HG02610 (cell line): ENCODE data around the gene PPP4R1.
"Not testable (repeated sequence)": the region's sequence is repeated elsewhere in the genome, so short reads cannot be mapped to it uniquely, and the experiment has no call there.

Experiments
- ATAC-seq: cut with Tn5 transposase; IDR thresholded peaks from one replicate; pipeline ENCODE4 v1.9.1; 2021; ENCODE audit warnings: mild to moderate bottlenecking, moderate library complexity; ENCODE audit not compliant: unreplicated experiment

PPP4R1 gene, protein sequence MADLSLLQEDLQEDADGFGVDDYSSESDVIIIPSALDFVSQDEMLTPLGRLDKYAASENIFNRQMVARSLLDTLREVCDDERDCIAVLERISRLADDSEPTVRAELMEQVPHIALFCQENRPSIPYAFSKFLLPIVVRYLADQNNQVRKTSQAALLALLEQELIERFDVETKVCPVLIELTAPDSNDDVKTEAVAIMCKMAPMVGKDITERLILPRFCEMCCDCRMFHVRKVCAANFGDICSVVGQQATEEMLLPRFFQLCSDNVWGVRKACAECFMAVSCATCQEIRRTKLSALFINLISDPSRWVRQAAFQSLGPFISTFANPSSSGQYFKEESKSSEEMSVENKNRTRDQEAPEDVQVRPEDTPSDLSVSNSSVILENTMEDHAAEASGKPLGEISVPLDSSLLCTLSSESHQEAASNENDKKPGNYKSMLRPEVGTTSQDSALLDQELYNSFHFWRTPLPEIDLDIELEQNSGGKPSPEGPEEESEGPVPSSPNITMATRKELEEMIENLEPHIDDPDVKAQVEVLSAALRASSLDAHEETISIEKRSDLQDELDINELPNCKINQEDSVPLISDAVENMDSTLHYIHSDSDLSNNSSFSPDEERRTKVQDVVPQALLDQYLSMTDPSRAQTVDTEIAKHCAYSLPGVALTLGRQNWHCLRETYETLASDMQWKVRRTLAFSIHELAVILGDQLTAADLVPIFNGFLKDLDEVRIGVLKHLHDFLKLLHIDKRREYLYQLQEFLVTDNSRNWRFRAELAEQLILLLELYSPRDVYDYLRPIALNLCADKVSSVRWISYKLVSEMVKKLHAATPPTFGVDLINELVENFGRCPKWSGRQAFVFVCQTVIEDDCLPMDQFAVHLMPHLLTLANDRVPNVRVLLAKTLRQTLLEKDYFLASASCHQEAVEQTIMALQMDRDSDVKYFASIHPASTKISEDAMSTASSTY

DNA sequence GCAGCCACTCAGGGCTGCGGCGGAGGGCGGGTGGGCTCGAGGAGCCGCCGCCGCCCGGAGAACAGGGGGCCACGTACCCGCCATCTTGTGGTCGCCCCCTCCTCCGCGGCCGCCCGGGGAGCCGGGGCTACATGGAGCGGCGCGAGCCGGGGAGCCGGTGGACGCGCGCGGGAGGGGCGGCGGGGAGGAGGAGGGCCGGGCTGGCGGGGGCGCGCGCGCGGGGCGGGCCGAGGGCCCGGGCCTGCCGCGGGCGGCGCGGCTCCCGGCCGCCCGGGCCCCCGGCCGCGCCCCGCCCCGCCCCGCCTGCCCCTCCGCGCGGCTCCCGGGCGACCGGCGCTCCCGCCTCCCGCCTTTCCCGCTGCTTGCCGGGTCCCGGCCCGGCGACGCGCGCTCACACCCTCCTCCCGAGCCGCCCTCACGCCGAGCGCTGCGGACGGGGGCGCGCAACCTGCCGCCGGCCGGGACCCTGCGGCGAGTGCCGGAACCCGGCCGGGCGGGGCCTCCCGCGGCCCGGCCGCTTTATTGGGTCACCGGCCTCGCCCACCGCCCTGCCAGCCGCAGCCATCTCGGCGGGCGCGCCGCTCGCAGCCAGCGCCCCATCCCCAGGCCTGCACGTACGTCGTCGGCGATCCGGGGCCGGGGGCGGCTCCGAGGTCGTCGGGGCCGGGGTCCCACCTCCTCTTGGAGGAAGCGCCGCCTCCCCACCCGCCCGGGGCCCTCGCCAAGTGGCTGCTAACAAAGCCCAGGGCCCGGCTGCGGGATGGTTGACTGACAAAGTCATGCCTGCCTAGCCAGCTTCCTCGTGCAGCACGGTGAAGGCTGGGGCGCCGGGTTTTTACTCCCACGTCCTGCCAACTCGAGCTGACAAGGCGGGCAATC lies at the start of gene PPP4R1:
TSS of gene PPP4R1 (minus strand) at position 159 of the 879 bp plus-strand sequence. CDS start at position 84, 75 bp downstream.
- peak; percentile 63 for ATAC-seq

DNA sequence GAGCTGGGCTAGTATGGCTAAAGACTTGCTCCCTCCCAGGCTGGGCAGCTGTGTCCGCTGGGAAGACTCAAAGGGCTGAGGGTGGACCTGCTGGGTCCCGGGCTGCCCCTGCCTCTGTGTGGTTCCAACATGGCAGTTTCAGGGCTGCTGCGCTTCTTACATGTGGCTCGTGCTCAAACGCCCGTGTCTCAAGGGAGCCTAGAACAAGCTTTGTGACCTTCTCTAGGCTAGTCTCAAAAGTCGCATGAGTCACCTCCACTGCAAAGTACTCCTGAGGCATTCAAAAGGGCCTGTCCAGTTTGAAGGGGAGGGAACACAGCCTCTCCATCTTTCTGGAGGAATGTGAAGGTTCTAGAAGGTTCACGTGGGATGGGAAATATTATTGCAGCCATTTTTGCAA lies 49.0 kb upstream of the PPP4R1 start:
- ATAC-seq: no peak

- no peak for ATAC-seq
These were observed 47.2 kb upstream of the PPP4R1 start for GRCh38 chr18:9661564-9661963.

DNA sequence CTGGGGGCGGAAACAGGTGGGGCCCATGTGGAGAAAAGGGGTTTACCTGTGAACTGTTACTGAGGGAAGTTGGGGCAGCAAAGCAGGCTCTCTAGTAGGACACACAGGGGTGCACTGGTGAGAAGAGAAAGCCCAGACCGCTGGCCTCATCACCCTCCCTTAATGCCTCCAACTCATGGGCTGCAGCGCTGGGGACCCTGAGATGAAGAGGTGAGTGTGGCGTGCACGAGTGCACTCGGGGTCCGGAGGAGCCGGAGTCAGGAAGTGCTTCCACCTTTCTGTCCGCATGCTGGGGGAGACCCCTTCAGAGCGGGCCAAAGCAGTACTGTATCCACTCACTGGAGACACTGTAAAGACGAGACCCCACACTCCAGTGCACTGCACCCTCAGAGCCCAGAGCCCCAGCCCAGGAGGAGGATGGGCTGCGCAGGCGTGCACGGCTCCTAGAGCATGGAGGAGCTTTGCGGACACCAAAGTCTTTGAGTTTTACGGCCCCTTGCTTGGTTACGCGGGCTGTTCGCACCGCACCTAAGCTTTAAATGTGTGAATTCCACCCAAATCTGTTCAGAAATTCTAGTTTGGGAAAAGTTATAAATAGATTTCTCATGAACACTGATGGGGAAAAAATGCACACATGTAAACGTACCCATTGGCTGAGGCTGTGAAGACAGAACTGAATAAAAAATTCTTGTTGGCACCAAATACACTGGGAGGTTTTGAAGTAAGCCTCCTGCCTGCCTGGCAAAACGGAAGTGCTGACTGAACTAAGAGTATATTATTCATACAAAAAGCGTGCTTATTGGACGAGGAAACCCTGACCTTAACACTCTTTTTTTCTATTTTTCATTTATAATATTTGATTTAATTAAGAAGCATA lies 45.4 kb upstream of the PPP4R1 start:
- ATAC-seq: no peak

DNA sequence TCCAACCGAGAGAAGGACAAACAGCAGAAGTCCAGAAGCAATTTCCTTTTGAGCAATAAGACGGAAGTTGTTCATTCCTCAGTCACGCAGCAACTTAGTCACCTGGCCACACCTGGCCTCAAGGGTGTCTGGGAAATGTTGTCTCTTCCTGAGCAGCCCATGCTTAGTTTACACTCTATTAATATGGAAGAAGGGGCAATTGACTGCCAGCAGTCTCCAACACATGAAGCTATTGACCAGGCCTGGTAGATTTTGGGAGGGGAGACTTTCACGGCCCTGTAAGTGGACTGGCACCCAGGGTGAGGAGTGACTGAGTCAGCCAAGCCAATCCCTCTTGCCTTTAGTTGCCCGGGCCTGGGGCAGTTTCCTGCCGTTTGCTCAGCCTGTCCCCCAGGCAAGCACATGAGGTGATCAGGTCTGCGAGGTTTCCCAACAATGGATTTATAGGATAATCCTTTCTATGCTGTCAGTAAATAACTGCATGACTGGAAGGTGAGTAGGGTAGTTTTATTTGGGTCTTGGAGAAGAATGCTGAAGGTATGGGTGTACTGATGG lies 43.8 kb upstream of the PPP4R1 start:
- no peak for ATAC-seq

- no peak for ATAC-seq
These were observed 40.9 kb upstream of the PPP4R1 start for GRCh38 chr18:9655232-9655767.

- ATAC-seq: no peak
These were observed 39.0 kb upstream of the PPP4R1 start for GRCh38 chr18:9653390-9653789.

DNA sequence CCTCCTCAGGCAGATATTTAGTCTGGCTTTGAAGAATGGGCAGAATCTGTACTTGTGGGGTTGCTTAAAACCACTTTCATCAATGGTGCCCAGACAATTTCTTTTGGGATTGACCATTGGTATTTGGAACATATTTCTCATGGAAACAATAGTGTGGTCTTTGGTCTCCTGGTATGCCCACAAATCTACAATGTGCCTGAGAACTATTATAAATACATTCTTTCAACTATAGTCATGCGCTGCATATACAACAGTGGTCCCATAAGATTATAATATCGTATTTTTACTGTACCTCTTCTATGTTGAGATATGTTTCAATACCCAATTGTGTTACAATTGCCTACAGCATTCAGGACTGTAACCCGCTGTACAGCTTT lies 34.8 kb upstream of the PPP4R1 start:
- no peak for ATAC-seq

DNA sequence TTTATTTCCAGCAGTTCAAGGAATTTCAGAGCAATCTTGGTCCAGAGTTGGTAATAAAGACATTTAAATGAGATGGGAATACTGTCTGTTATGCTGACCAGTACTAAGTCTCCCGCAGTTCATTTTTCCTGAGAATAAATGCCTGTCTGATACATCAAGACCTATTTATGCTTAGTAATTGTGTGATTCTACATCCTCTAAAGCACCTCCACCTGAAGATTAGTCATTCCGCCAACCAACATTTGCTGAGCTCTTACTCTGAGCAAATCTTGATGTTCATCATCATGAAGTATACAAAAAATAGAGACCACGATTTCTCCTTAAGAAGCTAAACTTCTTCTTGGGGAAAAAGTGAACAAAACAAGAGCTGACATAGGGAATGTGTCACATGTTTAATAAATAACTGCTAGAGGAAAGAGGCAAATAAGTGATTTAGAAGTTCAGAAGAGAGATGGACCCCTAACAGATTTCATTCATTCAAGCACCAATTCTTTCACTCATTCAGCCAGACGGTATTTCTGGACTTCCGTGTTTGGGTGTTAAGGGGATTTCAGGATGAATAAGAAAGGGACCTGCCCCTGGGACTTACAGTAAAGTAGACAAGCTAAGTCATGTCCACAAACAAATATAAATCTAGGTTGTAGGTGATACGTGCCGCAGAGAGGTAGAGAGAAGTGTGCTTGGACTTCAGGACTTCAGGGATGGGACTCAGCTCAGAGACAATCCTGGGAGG lies 34.2 kb upstream of the PPP4R1 start:
- no peak for ATAC-seq

- ATAC-seq: no peak
These were observed 33.4 kb upstream of the PPP4R1 start for GRCh38 chr18:9647496-9648323.

DNA sequence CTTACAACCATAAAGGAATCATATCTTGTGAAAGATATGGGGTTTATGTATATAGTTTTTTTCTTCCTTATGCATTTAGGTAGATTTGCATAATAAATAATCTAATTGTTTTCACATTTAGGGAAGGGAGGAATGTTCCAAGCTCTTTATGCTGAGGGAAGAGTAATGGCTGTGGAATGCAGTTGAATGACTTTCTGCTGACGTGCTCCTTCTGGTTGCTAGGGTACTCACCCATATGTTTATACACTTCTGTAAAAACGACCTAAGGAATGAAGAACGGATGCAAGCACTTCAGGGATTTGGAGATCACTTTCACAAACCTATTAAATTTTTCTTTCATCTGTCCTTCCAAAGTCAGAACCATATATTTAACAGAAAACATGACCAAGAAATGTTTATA lies 29.2 kb upstream of the PPP4R1 start:
- no peak for ATAC-seq

GRCh38 chr18:9642799-9643462 lies 28.6 kb upstream of the PPP4R1 start:
- no peak for ATAC-seq

- not testable (repeated sequence) for ATAC-seq
These were observed 26.7 kb upstream of the PPP4R1 start for GRCh38 chr18:9641081-9641480.

DNA sequence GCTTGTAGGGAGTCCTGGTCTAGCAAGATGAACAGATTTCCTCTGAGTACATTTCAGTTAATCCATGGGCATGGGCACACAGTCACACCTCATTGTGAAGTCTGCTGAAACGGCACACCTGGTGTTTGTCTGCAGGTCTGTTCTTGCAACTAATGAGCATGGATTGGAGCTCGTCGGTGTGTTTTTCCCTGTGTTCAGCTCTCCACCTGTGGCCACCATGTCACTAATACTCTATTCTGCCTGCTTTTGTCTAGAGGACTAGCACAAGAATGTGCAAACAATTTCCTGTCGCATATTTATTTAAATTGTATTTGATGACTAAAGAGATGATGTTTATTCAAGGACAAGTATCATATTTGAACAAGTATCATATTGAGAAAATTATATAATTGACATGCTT lies 24.5 kb upstream of the PPP4R1 start:
- ATAC-seq: no peak

DNA sequence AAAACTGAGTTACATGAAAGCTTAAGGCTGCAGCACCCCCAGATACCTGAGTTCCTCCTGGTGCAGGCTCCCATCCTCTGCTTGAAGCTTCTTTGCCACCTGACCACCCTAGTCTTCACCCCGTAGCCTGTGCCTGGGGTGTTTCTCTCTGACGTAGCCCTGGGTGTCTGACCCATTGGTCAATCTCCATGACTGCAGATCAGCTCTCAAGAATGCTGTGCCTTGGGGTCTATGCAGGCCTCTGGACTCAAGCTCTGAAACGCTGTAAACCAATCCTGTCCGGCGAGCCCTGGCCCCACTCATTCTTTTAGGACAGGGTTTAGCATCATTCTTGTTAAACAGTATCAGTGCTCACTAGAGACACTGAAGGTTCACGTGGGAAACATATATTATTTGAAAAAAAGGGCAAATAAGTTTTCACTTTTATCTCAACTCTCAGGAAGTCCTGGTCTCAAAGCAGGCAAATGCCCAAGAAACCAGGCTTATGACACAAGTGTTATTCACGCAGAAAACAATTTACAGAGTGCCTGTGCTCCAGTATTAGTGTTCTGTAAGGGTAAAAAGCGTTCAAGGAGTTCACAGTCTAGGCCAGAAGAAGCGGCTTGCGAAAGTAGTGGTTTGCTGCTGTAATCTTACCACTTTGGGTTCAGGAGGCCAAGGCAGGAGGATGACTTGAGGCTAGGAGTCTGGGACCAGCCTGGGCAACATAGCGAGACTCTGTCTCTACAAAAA lies 22.8 kb upstream of the PPP4R1 start:
- ATAC-seq: no peak

DNA sequence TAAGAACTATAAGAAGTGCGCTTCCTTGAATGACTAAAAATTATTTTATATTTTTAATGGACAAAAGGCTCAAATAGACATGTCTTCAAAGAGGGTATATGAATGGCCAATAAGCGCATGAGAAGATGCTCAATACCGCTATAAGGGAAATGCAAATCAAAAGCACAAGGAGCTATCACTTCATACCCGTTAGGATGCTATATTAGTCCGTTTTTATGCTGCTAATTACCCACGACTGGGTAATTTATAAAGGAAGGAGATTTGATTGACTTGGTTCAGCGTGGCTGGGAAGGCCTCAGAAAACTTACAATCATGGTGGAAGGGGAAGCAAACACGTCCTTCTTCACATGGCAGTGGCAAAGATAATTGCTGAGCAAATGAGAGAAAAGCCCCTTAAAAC lies 20.5 kb upstream of the PPP4R1 start:
- no peak for ATAC-seq
